ENCODE data around the gene PIGU. TPM values are rescaled to one million over a fixed set of nuclear protein-coding genes. Genes with fewer than 3 reads are reported as not detected.
A peak's percentile ranks its signal among the peaks of the same experiment; 100 is the strongest.

Gene PIGU
- total RNA-seq, 2 donors from 2014 or later: 35.8 to 41.2 TPM

DNA sequence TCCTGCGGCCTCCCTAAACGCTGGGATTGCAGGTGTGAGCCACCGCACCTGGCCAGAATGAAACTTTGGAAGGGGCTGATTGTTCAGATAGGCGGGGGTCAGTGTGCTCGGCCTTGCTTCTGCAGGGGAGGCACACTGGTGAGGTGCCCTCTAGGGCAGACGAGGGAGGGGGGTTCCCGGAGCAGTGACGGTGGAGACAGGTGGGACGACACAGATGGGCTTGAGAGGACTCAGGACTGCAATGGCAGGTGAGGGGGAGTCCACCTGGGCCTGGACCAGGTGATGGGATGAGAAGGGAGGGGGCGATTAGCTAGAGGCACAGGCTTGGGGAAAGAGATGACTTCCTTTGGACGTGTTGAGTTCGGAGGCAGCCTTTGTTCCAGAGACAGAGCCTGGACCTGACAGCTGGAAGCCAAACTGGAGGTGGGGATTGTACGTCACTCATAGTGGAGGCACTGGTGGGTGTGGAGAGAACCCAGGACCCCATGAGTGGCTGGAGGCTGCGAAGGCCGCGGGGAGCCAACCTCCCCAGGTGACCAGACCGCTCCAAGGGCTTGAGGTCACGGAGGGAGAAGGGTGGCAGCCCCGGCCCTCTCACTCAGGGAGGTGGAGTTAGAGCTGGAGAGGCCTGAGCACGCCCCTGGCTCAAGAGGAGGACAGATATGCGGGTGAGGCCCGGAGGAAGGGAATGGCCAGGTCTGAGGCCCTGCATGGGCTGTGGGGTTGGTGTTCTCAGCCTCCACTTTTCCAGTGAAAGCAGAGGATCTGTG is 128.9 kb downstream of the PIGU start:
- peaks cover 3% of the 10 kb centered on the region for H3K27me3 Mint-ChIP-seq (ENCODE audit: insufficient read depth)
- H3K9me3 Mint-ChIP-seq: no peaks in the 10 kb centered on the region
- no peak overlapping the region for H3K27ac ChIP-seq (ENCODE audit: low read depth, low read length)
- H3K27me3 ChIP-seq (ENCODE audit: control insufficient read depth, insufficient read depth, low read length, poor library complexity, severe bottlenecking): no peaks in the 10 kb centered on the region
- WGBS, 2 experiments (ENCODE audit: insufficient coverage in 1 of 2, insufficient read length in 1 of 2): 92 to 95% methylated on average over 9 to 22 of the region's 22 CpGs
- no peaks in the 10 kb centered on the region for H3K9me3 ChIP-seq (ENCODE audit: control insufficient read depth, low read length)
- TF ChIP-seq CTCF (conservative IDR thresholded peaks at IDR 0.05): no peak
- no peaks in the 10 kb centered on the region for H3K4me1 ChIP-seq (ENCODE audit: control insufficient read depth, insufficient read depth, low read length)
- peaks cover 27% of the 10 kb centered on the region for H3K4me1 Mint-ChIP-seq
- H3K36me3 ChIP-seq (ENCODE audit: control insufficient read depth, insufficient read depth, low read length): no peaks in the 10 kb centered on the region
- H3K4me3 ChIP-seq (ENCODE audit: low read length): no peak overlapping the region
- H3K36me3 Mint-ChIP-seq (ENCODE audit: low read depth): no peaks in the 10 kb centered on the region
- no peak for DNase-seq
- no peak overlapping the region for H3K9ac ChIP-seq (ENCODE audit: extremely low read depth, low read length, poor library complexity, severe bottlenecking)
- no peak overlapping the region for H3K4me3 Mint-ChIP-seq
- no peak overlapping the region for H3K27ac Mint-ChIP-seq

- Mint-ChIP-seq H3K4me3 (no peak overlapping the region), H3K36me3 (ENCODE audit: low read depth) (peaks cover 5% of the 10 kb centered on the region)
Measured at GRCh38 chr20:34546751-34547181, 130.1 kb downstream of the PIGU start.

DNA sequence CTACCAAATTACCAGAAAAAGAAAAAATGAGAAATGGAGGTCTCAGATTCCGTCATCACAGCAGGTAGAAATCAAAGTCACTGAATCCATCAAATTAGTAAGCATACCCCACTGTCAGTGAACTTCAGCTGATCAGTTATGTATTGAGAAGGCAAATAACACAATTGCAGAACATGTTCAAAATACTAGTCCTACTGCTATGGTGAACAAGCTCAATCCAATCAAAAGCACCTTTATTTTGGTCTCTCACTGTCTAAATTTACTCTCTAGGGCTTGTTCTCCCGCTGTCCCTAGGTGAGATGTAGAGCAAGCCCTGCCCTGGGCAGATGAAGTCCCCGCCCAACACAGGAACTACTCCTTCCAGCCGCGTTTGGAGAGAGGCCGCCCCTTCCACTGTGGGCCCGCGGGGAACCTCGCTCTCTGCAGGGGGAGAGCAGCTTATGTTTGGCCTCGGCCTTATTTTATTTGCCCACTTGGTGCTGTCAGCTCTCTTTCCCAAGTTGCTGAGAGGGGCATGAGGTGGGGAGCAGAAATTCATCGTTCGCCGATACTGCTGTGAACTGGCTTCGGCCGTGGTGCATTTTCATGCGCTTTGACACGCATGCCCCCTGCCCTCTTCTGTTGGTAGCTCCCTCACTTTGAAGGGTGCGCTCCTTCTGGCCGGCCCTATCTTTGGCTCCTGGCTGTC is 132.6 kb downstream of the PIGU start:
- Histone ChIP-seq H3K27me3 (ENCODE audit: control insufficient read depth, insufficient read depth, low read length, poor library complexity, severe bottlenecking) (no peaks in the 10 kb centered on the region), H3K36me3 (ENCODE audit: control insufficient read depth, insufficient read depth, low read length) (peaks cover 27% of the 10 kb centered on the region), H3K4me3 (ENCODE audit: low read length) (no peak overlapping the region), H3K9ac (ENCODE audit: extremely low read depth, low read length, poor library complexity, severe bottlenecking) (no peak overlapping the region), H3K4me1 (ENCODE audit: control insufficient read depth, insufficient read depth, low read length) (no peaks in the 10 kb centered on the region), H3K9me3 (ENCODE audit: control insufficient read depth, low read length) (no peaks in the 10 kb centered on the region), H3K27ac (ENCODE audit: low read depth, low read length) (no peak overlapping the region)
- Mint-ChIP-seq H3K4me3 (peak overlapping the region; percentile 29), H3K27ac (no peak overlapping the region), H3K36me3 (ENCODE audit: low read depth) (peaks cover 28% of the 10 kb centered on the region), H3K27me3 (ENCODE audit: insufficient read depth) (no peaks in the 10 kb centered on the region), H3K9me3 (no peaks in the 10 kb centered on the region), H3K4me1 (peaks cover 19% of the 10 kb centered on the region)
- peak; percentile 75 for DNase-seq
- peak; percentile 20 for TF ChIP-seq CTCF (conservative IDR thresholded peaks at IDR 0.05)
- 58 to 74% methylated on average over 15 to 19 of the region's 19 CpGs for WGBS, 2 experiments (ENCODE audit: insufficient coverage in 1 of 2, insufficient read length in 1 of 2)

More at GRCh38 chr20:34546751-34547181, 130.1 kb downstream of the PIGU start:
- H3K36me3 ChIP-seq (ENCODE audit: control insufficient read depth, insufficient read depth, low read length): peaks cover 2% of the 10 kb centered on the region
- no peaks in the 10 kb centered on the region for H3K4me1 ChIP-seq (ENCODE audit: control insufficient read depth, insufficient read depth, low read length)
- H3K27me3 Mint-ChIP-seq (ENCODE audit: insufficient read depth): no peaks in the 10 kb centered on the region
- no peaks in the 10 kb centered on the region for H3K9me3 ChIP-seq (ENCODE audit: control insufficient read depth, low read length)
- no peak overlapping the region for H3K27ac ChIP-seq (ENCODE audit: low read depth, low read length)
- H3K27ac Mint-ChIP-seq: peak overlapping the region; percentile 35
- peaks cover 27% of the 10 kb centered on the region for H3K4me1 Mint-ChIP-seq
- no peak overlapping the region for H3K4me3 ChIP-seq (ENCODE audit: low read length)
- no peak for TF ChIP-seq CTCF (conservative IDR thresholded peaks at IDR 0.05)
- no peaks in the 10 kb centered on the region for H3K27me3 ChIP-seq (ENCODE audit: control insufficient read depth, insufficient read depth, low read length, poor library complexity, severe bottlenecking)
- no peak for DNase-seq
- H3K9ac ChIP-seq (ENCODE audit: extremely low read depth, low read length, poor library complexity, severe bottlenecking): no peak overlapping the region
- no peaks in the 10 kb centered on the region for H3K9me3 Mint-ChIP-seq
- 91 to 93% methylated on average over 3 to 11 of the region's 11 CpGs for WGBS, 2 experiments (ENCODE audit: insufficient coverage in 1 of 2, insufficient read length in 1 of 2)

Data from endodermal cell (in vitro differentiated cells).